GM12864 (cell line): ENCODE results near the gene HSPB6.

Experiments
- DNase-seq: peaks from one replicate; pipeline ENCODE4 v3.0.0-alpha.2; 2011; ENCODE audit warnings: low read depth
- H3K4me3 ChIP-seq: 2 replicates; pipeline ENCODE4 v1.5.1; 2011; ENCODE audit warnings: mild to moderate bottlenecking, low read depth, low read length, control low read depth
- CTCF ChIP-seq: IDR thresholded peaks from 2 replicates; pipeline ENCODE4 v1.5.1; 2011; ENCODE audit warnings: low read depth, mild to moderate bottlenecking, moderate library complexity, low read length, control low read depth, inconsistent platforms; ENCODE audit errors: missing control alignments

Gene HSPB6

DNA sequence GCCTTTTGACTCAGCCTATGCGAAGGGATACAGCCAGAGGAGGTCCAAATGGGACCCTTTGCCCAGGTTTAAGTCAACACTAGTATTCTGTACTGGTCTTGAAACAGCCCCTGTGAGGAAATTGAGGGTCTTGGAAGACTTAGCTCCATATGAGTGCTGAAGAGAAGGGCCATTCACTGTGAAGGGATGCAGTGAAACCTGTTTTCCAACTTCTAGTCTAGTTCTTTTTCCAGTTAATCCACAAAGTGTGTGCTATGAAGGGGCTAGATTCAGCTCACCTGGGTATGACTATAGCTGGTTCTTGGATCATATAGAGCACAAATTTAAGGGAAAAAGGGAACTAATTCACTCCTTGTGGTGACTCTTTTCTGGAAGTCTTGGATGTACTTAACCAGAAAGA, 48.4 kb downstream of the HSPB6 start:
- H3K4me3 ChIP-seq, result no peak overlapping the region
- TF ChIP-seq CTCF, result no peak
- DNase-seq, result no peak
